K562 (cell line): ENCODE data around the gene N4BP2L1. TPM values are rescaled to one million over a fixed set of nuclear protein-coding genes. Genes with fewer than 3 reads are reported as not detected.

Experiments used
- ATAC-seq: fragments of 200-7000 bp; cut with Tn5 transposase; 3 replicates; pipeline ENCODE4 v1.9.1; 2020; ENCODE audit warnings: moderate library complexity
- BruUV-seq: library from RNA; stranded (reverse); fragments of 400-500 nt; replicated peaks from 2 replicates; lab custom pipeline; 2021; lab: Mats Ljungman, UMichigan
- CTCF ChIA-PET: fragments of 300-600 bp; formaldehyde crosslinking; extraction: SDS; loops from one replicate; lab custom pipeline; 2021; ENCODE audit warnings: low intra/inter-chr PET ratio; lab: Yijun Ruan, JAX
- POLR2A ChIA-PET: fragments of 300-600, 350-650 bp; sonication (Branson Sonifier 250); formaldehyde crosslinking; extraction: SDS; loops from one replicate; lab custom pipeline; 2021; ENCODE audit warnings: antibody characterized with exemption, inconsistent platforms; lab: Yijun Ruan, JAX
- DNase-seq, 4 experiments: peaks; one replicate each; pipeline versions ENCODE4 v3.0.0 to v3.0.0-alpha.2; 2011 to 2018; ENCODE audit warnings: low spot score in 3 of 4, mixed read lengths in 3 of 4; ENCODE audit errors: extremely low read depth in 1 of 4
- FAIRE-seq: peaks from 2 replicates; lab custom pipeline; 2011; peaks lifted over from hg19 to GRCh38; lab: Jason Lieb, UNC
- H2AFZ ChIP-seq: 2 replicates; pipeline ENCODE4 v1.6.0; 2011; ENCODE audit warnings: low read depth, low read length, control low read depth, inconsistent platforms
- H3K27ac ChIP-seq: fragments of 200-600 bp; 3 replicates; pipeline ENCODE4 v1.8.0; 2011; ENCODE audit warnings: low read depth, mild to moderate bottlenecking, control low read depth, inconsistent platforms, low read length, moderate library complexity, mixed read lengths; ENCODE audit errors: extremely low read depth
- H3K27me3 ChIP-seq, 2 experiments: fragments of 300-600 bp in 1 of 2; 2 replicates in 1 of 2; 3 replicates in 1 of 2; pipeline versions ENCODE4 v1.6.0 to v1.8.0; 2011; ENCODE audit warnings: inconsistent platforms in 2 of 2, low read length in 2 of 2, mild to moderate bottlenecking in 1 of 2, mixed read lengths in 1 of 2, moderate library complexity in 1 of 2; ENCODE audit not compliant: control insufficient read depth in 2 of 2, insufficient read depth in 2 of 2
- H3K36me3 ChIP-seq: fragments of 300-600 bp; 3 replicates; pipeline ENCODE4 v1.8.0; 2011; ENCODE audit warnings: mild to moderate bottlenecking, low read length, inconsistent platforms; ENCODE audit not compliant: control insufficient read depth, insufficient read depth
- H3K4me1 ChIP-seq, 2 experiments: fragments of 200-600 bp in 1 of 2; replicated peaks in 1 of 2; 2 replicates in 1 of 2; 3 replicates in 1 of 2; pipeline versions ENCODE4 v1.5.1 to v1.8.0; 2011; ENCODE audit warnings: inconsistent platforms in 2 of 2, low read length in 2 of 2, mild to moderate bottlenecking in 1 of 2, mixed read lengths in 1 of 2, moderate library complexity in 1 of 2; ENCODE audit not compliant: control insufficient read depth in 2 of 2, insufficient read depth in 2 of 2
- H3K4me2 ChIP-seq: 2 replicates; pipeline ENCODE4 v1.6.1; 2011; ENCODE audit warnings: low read length, control low read depth, inconsistent platforms, mixed read lengths; ENCODE audit not compliant: insufficient read depth
- H3K4me3 ChIP-seq: fragments of 200-600 bp; sonication (generic), shearing (Covaris generic); 2 replicates; pipeline ENCODE4 v1.5.1; 2016; ENCODE audit warnings: control low read depth, inconsistent platforms
- H3K79me2 ChIP-seq: fragments of 200-600 bp; 3 replicates; pipeline ENCODE4 v1.8.0; 2011; ENCODE audit warnings: low read length, inconsistent platforms; ENCODE audit not compliant: control insufficient read depth, insufficient read depth
- H3K9ac ChIP-seq, 2 experiments: 2 replicates each; pipeline versions ENCODE4 v1.6.0 to v1.6.1; 2011; ENCODE audit warnings: low read depth in 2 of 2, low read length in 2 of 2, control low read depth in 1 of 2, inconsistent platforms in 1 of 2, mild to moderate bottlenecking in 1 of 2, mixed read lengths in 1 of 2; ENCODE audit not compliant: insufficient read depth in 1 of 2
- H3K9me1 ChIP-seq: one replicate; pipeline ENCODE4 v1.6.0; 2011; ENCODE audit warnings: inconsistent platforms, mild to moderate bottlenecking, low read length, moderate library complexity; ENCODE audit not compliant: control insufficient read depth, insufficient read depth
- H3K9me3 ChIP-seq: replicated peaks from 2 replicates; pipeline ENCODE4 v1.5.1; 2011; ENCODE audit warnings: low read depth, low read length, inconsistent platforms; ENCODE audit not compliant: control insufficient read depth, insufficient read depth
- H4K20me1 ChIP-seq: replicated peaks from 2 replicates; pipeline ENCODE4 v1.6.1; 2011; ENCODE audit warnings: low read length, inconsistent platforms, mixed read lengths; ENCODE audit not compliant: control insufficient read depth, insufficient read depth
- DACH1 ChIP-seq: fragments of 450-650 bp; IDR thresholded peaks from 2 replicates; pipeline ENCODE4 v1.6.1; 2018; ENCODE audit not compliant: partially characterized antibody
- FOXK2 ChIP-seq, 2 experiments: fragments of 450-650 bp; IDR thresholded peaks in 1 of 2; conservative IDR thresholded peaks in 1 of 2; 2 replicates each; pipeline ENCODE4 v1.6.1; 2016; ENCODE audit warnings: low read depth in 2 of 2, mild to moderate bottlenecking in 1 of 2
- HDAC2 ChIP-seq: fragments of 450-650 bp; IDR thresholded peaks from 2 replicates; pipeline ENCODE4 v1.6.1; 2016; ENCODE audit warnings: mild to moderate bottlenecking
- KLF6 ChIP-seq: fragments of 250-450 bp; sonication (Bioruptor Pico); IDR thresholded peaks from 2 replicates; pipeline ENCODE4 v1.4.0; 2020; ENCODE audit warnings: mild to moderate bottlenecking, moderate library complexity, borderline replicate concordance
- MAFK ChIP-seq: IDR thresholded peaks from 2 replicates; pipeline ENCODE4 v1.6.1; 2011; ENCODE audit warnings: low read length, improper control_type of control experiment
- NFE2L1 ChIP-seq: fragments of 450-650 bp; IDR thresholded peaks from 2 replicates; pipeline ENCODE4 v1.6.1; 2016; ENCODE audit warnings: missing genetic modification characterization, low read depth, mild to moderate bottlenecking, missing compliant biosample characterization, moderate library complexity, borderline replicate concordance
- NR1H2 ChIP-seq: sonication (generic); formaldehyde crosslinking; IDR thresholded peaks from 2 replicates; pipeline ENCODE4 v1.4.0; 2020; ENCODE audit warnings: mild to moderate bottlenecking, missing genetic modification reagents
- RBFOX2 ChIP-seq: fragments of 200-400 bp; formaldehyde crosslinking; IDR thresholded peaks from 2 replicates; pipeline ENCODE4 v1.6.1; 2017; ENCODE audit warnings: low read depth, mild to moderate bottlenecking, low read length, moderate library complexity
- SMARCC2 ChIP-seq: fragments of 450-650 bp; IDR thresholded peaks from 2 replicates; pipeline ENCODE4 v1.6.1; 2017; ENCODE audit warnings: antibody characterized with exemption, moderate library complexity, mild to moderate bottlenecking, low read depth
- SRSF9 ChIP-seq: fragments of 200-400 bp; formaldehyde crosslinking; IDR thresholded peaks from 2 replicates; pipeline ENCODE4 v1.6.1; 2017; ENCODE audit warnings: low read depth, low read length, borderline replicate concordance
- STAG1 ChIP-seq: sonication (generic); formaldehyde crosslinking; IDR thresholded peaks from 2 replicates; pipeline ENCODE4 v1.5.0; 2020; ENCODE audit warnings: missing genetic modification reagents, borderline replicate concordance
- U2AF2 ChIP-seq: fragments of 200-400 bp; formaldehyde crosslinking; optimal IDR thresholded peaks from 2 replicates; pipeline ENCODE3; 2017; ENCODE audit warnings: low read depth, mild to moderate bottlenecking, low read length
- ZC3H11A ChIP-seq: IDR thresholded peaks from 2 replicates; pipeline ENCODE4 v1.6.1; 2012; ENCODE audit warnings: low read depth, low read length, improper control_type of control experiment
- ZFPM2 ChIP-seq: fragments of 250-450 bp; sonication (Bioruptor Pico); IDR thresholded peaks from 2 replicates; pipeline ENCODE4 v1.5.1; 2022; ENCODE audit warnings: mild to moderate bottlenecking
- ZNF174 ChIP-seq: fragments of 250-450 bp; sonication (Bioruptor Pico); IDR thresholded peaks from 2 replicates; pipeline ENCODE4 v1.4.0; 2020; ENCODE audit warnings: mild to moderate bottlenecking
- WGBS: fragments of 100-300 bp; shearing (Covaris generic); methylation state at CpG from one replicate; pipeline ENCODE4 v1.1.6; 2016; ENCODE audit warnings: low coverage, mixed read lengths; ENCODE audit not compliant: insufficient coverage; ENCODE audit errors: missing lambda C conversion rate; 5-methylcytosine and 5-hydroxymethylcytosine counted together
- in situ Hi-C: fragments of 300-500 bp; cut with MboI; formaldehyde crosslinking; loops from 4 replicates; pipeline ENCODE4 v1.15.0; 2018; ENCODE audit warnings: inconsistent platforms, mixed read lengths
- intact Hi-C: fragments of 100-400 bp; cut with micrococcal nuclease; formaldehyde crosslinking; loops from 2 replicates; pipeline ENCODE4 v1.14.2; 2022
- polyA plus RNA-seq, 8 experiments: library from polyadenylated mRNA; depleted of rRNA in 4 of 8; stranded (reverse) in 5 of 8; unstranded in 3 of 8; fragments of >200 nt; fragmentation: Nextera tagmentation in 2 of 8; fragmentation: Illumina TruSeq in 1 of 8; extraction: Ambion mirVana in 2 of 8; extraction: Trizol in 1 of 8; gene quantifications; 2 replicates each; pipeline versions ENCODE4 v1.2.1 to v1.2.3, GENCODE V29; 2011 to 2014; ENCODE audit warnings: inconsistent platforms in 1 of 8, missing spikeins in 1 of 8
- total RNA-seq, 7 experiments: library from RNA; depleted of rRNA in 6 of 7; stranded (reverse); fragments of >200 nt in 6 of 7; fragmentation: Illumina TruSeq in 2 of 7; extraction: Trizol in 2 of 7; gene quantifications; 2 replicates each; pipeline versions ENCODE4 v1.2.1 to v1.2.3, GENCODE V29; 2011 to 2021; ENCODE audit warnings: low replicate concordance in 1 of 7
- TF ChIP-seq, protein P1 (sequence below): fragments of 250-450 bp; sonication (Bioruptor Pico); IDR thresholded peaks from 2 replicates; pipeline ENCODE4 v1.8.0; 2021; ENCODE audit warnings: mild to moderate bottlenecking, moderate library complexity
- TF ChIP-seq, protein P2 (sequence below), 3 experiments: fragments of 200-800 bp in 1 of 3; fragments of 250-450 bp in 1 of 3; fragments of 450-650 bp in 1 of 3; sonication (Bioruptor Pico) in 1 of 3; sonication (Bioruptor generic) in 1 of 3; formaldehyde crosslinking in 1 of 3; IDR thresholded peaks; 2 replicates each; pipeline versions ENCODE4 v1.6.1 to v1.8.0; 2016 to 2022; ENCODE audit warnings: mild to moderate bottlenecking in 2 of 3, missing genetic modification characterization in 2 of 3, missing compliant biosample characterization in 1 of 3, moderate library complexity in 1 of 3
- TF ChIP-seq, protein P3 (sequence below): sonication (generic); formaldehyde crosslinking; IDR thresholded peaks from 2 replicates; pipeline ENCODE4 v1.8.1; 2023; ENCODE audit warnings: mild to moderate bottlenecking, missing genetic modification reagents

Gene N4BP2L1
- total and polyA plus RNA-seq, 9 of the 15 experiments (the other 6 are each of a cell fraction or from before 2014, with no cell fraction given) = 0.06 to 0.33 (median 0.15) TPM; not detected in 1

DNA sequence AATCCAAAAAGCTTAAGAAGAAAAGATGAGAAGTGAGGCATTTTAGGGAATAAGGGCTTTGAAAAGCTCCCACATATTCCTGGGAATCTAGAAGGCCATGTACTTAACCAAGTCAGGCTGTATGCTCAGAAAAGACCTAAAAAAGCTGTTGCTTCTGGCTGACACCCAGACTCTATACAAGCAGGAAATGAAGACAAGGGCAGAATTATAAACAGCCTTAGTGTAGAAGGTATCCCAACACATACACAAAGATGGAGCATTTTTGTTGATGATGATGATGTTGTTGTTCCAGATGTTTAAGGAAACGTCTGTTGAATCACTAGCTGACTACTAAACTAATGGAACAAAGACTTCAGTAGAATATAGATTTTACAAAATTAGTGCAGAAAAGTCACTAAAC is 26.1 kb upstream of the N4BP2L1 start:
- FAIRE-seq (no peak), DNase-seq (no peak), ATAC-seq (no peak)
- 30% methylated on average over 1 of the region's 1 CpG for WGBS
- Histone ChIP-seq H4K20me1 (no peaks in the 10 kb centered on the region), H3K9ac (no peak overlapping the region), H2AFZ (no peak overlapping the region), H3K4me3 (no peak overlapping the region), H3K4me2 (no peak overlapping the region), H3K9me3 (peaks cover 3% of the 10 kb centered on the region; the same call in 1 of the 2 replicates), H3K79me2 (no peaks in the 10 kb centered on the region), H3K27me3 (no peaks in the 10 kb centered on the region), H3K27ac (no peak overlapping the region), H3K36me3 (no peaks in the 10 kb centered on the region), H3K9me1 (no peaks in the 10 kb centered on the region), H3K4me1 (no peaks in the 10 kb centered on the region; a peak in 1 of 5 replicates)
- TF ChIP-seq STAG1 (CRISPR knock-in tag) = no peak
- TF ChIP-seq FOXK2 (conservative IDR thresholded peaks at IDR 0.05 in 1 of 2, IDR thresholded peaks at IDR 0.05 in 1 of 2; ENCODE audit: low read depth in 2 of 2) = no peak
- no peak for TF ChIP-seq ZFPM2 (CRISPR knock-in tag)
- no peak for TF ChIP-seq NFE2L1 (tag)
- TF ChIP-seq, protein P1, sequence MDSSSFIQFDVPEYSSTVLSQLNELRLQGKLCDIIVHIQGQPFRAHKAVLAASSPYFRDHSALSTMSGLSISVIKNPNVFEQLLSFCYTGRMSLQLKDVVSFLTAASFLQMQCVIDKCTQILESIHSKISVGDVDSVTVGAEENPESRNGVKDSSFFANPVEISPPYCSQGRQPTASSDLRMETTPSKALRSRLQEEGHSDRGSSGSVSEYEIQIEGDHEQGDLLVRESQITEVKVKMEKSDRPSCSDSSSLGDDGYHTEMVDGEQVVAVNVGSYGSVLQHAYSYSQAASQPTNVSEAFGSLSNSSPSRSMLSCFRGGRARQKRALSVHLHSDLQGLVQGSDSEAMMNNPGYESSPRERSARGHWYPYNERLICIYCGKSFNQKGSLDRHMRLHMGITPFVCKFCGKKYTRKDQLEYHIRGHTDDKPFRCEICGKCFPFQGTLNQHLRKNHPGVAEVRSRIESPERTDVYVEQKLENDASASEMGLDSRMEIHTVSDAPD (CRISPR knock-in tag) = no peak
- TF ChIP-seq KLF6 (CRISPR knock-in tag) = no peak
- no peak for TF ChIP-seq U2AF2
- no peak for TF ChIP-seq HDAC2
- TF ChIP-seq MAFK = no peak
- no peak for TF ChIP-seq ZNF174 (CRISPR knock-in tag)
- TF ChIP-seq RBFOX2 = no peak
- no peak for TF ChIP-seq ZC3H11A
- no peak for TF ChIP-seq NR1H2
- TF ChIP-seq, protein P2, sequence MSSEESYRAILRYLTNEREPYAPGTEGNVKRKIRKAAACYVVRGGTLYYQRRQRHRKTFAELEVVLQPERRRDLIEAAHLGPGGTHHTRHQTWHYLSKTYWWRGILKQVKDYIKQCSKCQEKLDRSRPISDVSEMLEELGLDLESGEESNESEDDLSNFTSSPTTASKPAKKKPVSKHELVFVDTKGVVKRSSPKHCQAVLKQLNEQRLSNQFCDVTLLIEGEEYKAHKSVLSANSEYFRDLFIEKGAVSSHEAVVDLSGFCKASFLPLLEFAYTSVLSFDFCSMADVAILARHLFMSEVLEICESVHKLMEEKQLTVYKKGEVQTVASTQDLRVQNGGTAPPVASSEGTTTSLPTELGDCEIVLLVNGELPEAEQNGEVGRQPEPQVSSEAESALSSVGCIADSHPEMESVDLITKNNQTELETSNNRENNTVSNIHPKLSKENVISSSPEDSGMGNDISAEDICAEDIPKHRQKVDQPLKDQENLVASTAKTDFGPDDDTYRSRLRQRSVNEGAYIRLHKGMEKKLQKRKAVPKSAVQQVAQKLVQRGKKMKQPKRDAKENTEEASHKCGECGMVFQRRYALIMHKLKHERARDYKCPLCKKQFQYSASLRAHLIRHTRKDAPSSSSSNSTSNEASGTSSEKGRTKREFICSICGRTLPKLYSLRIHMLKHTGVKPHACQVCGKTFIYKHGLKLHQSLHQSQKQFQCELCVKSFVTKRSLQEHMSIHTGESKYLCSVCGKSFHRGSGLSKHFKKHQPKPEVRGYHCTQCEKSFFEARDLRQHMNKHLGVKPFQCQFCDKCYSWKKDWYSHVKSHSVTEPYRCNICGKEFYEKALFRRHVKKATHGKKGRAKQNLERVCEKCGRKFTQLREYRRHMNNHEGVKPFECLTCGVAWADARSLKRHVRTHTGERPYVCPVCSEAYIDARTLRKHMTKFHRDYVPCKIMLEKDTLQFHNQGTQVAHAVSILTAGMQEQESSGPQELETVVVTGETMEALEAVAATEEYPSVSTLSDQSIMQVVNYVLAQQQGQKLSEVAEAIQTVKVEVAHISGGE (CRISPR knock-in tag; IDR thresholded peaks at IDR 0.05) = no peak
- TF ChIP-seq, protein P3, sequence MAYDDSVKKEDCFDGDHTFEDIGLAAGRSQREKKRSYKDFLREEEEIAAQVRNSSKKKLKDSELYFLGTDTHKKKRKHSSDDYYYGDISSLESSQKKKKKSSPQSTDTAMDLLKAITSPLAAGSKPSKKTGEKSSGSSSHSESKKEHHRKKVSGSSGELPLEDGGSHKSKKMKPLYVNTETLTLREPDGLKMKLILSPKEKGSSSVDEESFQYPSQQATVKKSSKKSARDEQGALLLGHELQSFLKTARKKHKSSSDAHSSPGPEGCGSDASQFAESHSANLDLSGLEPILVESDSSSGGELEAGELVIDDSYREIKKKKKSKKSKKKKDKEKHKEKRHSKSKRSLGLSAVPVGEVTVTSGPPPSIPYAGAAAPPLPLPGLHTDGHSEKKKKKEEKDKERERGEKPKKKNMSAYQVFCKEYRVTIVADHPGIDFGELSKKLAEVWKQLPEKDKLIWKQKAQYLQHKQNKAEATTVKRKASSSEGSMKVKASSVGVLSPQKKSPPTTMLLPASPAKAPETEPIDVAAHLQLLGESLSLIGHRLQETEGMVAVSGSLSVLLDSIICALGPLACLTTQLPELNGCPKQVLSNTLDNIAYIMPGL (CRISPR knock-in tag) = no peak
- no peak for TF ChIP-seq DACH1
- TF ChIP-seq SMARCC2 = no peak
- TF ChIP-seq SRSF9 = no peak
- BruUV-seq = no TSS peak
- in situ Hi-C loops = no loop called here
- intact Hi-C loops = no loop called here
- ChIA-PET POLR2A (no interaction called here), CTCF (no interaction called here)
